Panc1 (cell line): ENCODE measurements around the gene FZD7. TPM values are rescaled to one million over a fixed set of nuclear protein-coding genes. Genes with fewer than 3 reads are reported as not detected.

Experiments used
- ATAC-seq: fragments of 200-7000 bp; cut with Tn5 transposase; 2 replicates; pipeline ENCODE4 v1.9.1; 2020; ENCODE audit warnings: mild to moderate bottlenecking, moderate library complexity
- BruUV-seq: library from RNA; stranded (reverse); fragments of 400-500 nt; replicated peaks from 2 replicates; lab custom pipeline; 2021; lab: Mats Ljungman, UMichigan
- CTCF ChIA-PET: fragments of 300-600 bp; sonication (Branson Sonifier 250); formaldehyde crosslinking; loops from one replicate; lab custom pipeline; 2022; ENCODE audit warnings: antibody characterized with exemption; lab: Charles Lee
- POLR2A ChIA-PET: fragments of 300-600 bp; sonication (Branson Sonifier 250); formaldehyde crosslinking; loops from one replicate; lab custom pipeline; 2022; ENCODE audit warnings: antibody characterized with exemption; lab: Charles Lee
- DNase-seq: peaks from one replicate; pipeline ENCODE4 v3.0.0-alpha.2; 2010; ENCODE audit warnings: low read depth, low spot score
- H3K27ac ChIP-seq: 2 replicates; pipeline ENCODE4 v1.5.1; 2011; ENCODE audit warnings: mild to moderate bottlenecking, low read length, inconsistent platforms
- H3K27me3 ChIP-seq: fragments of 200-500 bp; sonication (Bioruptor generic); 2 replicates; pipeline ENCODE4 v1.6.0; 2014; ENCODE audit warnings: low read length, inconsistent platforms; ENCODE audit not compliant: control insufficient read depth, insufficient read depth
- H3K36me3 ChIP-seq: fragments of 200-500 bp; sonication (Bioruptor generic); 2 replicates; pipeline ENCODE4 v1.5.1; 2014; ENCODE audit warnings: inconsistent platforms, mild to moderate bottlenecking, low read length, moderate library complexity; ENCODE audit not compliant: control insufficient read depth, insufficient read depth
- H3K4me1 ChIP-seq: 2 replicates; pipeline ENCODE4 v1.5.1; 2011; ENCODE audit warnings: inconsistent platforms, mild to moderate bottlenecking, low read length, moderate library complexity; ENCODE audit not compliant: control insufficient read depth, insufficient read depth
- H3K4me3 ChIP-seq, 2 experiments: 2 replicates each; pipeline ENCODE4 v1.5.1; 2011 to 2012; ENCODE audit warnings: low read depth in 2 of 2, low read length in 2 of 2, mild to moderate bottlenecking in 2 of 2, inconsistent platforms in 1 of 2, moderate library complexity in 1 of 2
- H3K9me3 ChIP-seq: fragments of 200-500 bp; sonication (Bioruptor generic); 2 replicates; pipeline ENCODE4 v1.5.1; 2014; ENCODE audit warnings: low read depth, mild to moderate bottlenecking, inconsistent platforms, low read length, moderate library complexity; ENCODE audit not compliant: control insufficient read depth, insufficient read depth
- CTCF ChIP-seq: fragments of 450-650 bp; IDR thresholded peaks from 2 replicates; pipeline ENCODE4 v1.5.1; 2017; ENCODE audit warnings: mild to moderate bottlenecking
- POLR2AphosphoS5 ChIP-seq: IDR thresholded peaks from 2 replicates; pipeline ENCODE4 v1.6.1; 2012; ENCODE audit warnings: mild to moderate bottlenecking, low read depth, low read length, moderate library complexity
- REST ChIP-seq, 2 experiments: IDR thresholded peaks; 2 replicates each; pipeline ENCODE4 v1.6.1; 2011 to 2012; ENCODE audit warnings: low read depth in 2 of 2, control low read depth in 1 of 2, low read length in 1 of 2, mild to moderate bottlenecking in 1 of 2, moderate library complexity in 1 of 2; ENCODE audit not compliant: insufficient read depth in 1 of 2
- SIN3A ChIP-seq: IDR thresholded peaks from 2 replicates; pipeline ENCODE4 v1.6.1; 2012; ENCODE audit warnings: low read depth, mild to moderate bottlenecking, low read length, moderate library complexity, borderline replicate concordance; ENCODE audit not compliant: insufficient read depth
- TCF7L2 ChIP-seq: IDR thresholded peaks from 2 replicates; pipeline ENCODE4 v1.6.1; 2011; ENCODE audit warnings: mild to moderate bottlenecking, low read depth, low read length, inconsistent platforms
- in situ Hi-C: cut with HindIII; loops from 2 replicates; pipeline ENCODE4 v1.10.0; 2016; ENCODE audit warnings: low sequenced_read_pairs, low pct_unique_long_range_greater_than_20kb
- intact Hi-C: fragments of 100-400 bp; cut with micrococcal nuclease; formaldehyde crosslinking; loops from one replicate; pipeline ENCODE4 v1.10.0; 2022; ENCODE audit not compliant: unreplicated experiment
- total RNA-seq: library from RNA; stranded (reverse); gene quantifications from one replicate; pipeline ENCODE4 v1.2.1, GENCODE V29; 2021; ENCODE audit not compliant: unreplicated experiment

Gene FZD7
- total RNA-seq, 1 experiment from 2014 or later: 38.1 TPM

GRCh38 chr2:202037086-202037485, 3.4 kb downstream of the FZD7 start:
- ChIA-PET CTCF (no interaction called here), POLR2A (no interaction called here)
- Histone ChIP-seq H3K27ac (peak overlapping the region; percentile 76), H3K27me3 (no peaks in the 10 kb centered on the region), H3K9me3 (no peaks in the 10 kb centered on the region), H3K36me3 (no peaks in the 10 kb centered on the region; the same call in 1 of the 2 replicates), H3K4me3 (peak overlapping the region; percentile 38 to 65), H3K4me1 (peaks cover 40% of the 10 kb centered on the region)
- no peak for ATAC-seq
- DNase-seq: no peak
- no peak for TF ChIP-seq TCF7L2
- intact Hi-C loops (loop anchor here (10.0 kb wide), 2 partner anchors 172 to 242 kb away; no protein-coding TSS in a partner anchor), in situ Hi-C loops (no loop called here)
- BruUV-seq: TSS peak; percentile 82

GRCh38 chr2:202038471-202039277, 5.0 kb downstream of the FZD7 start:
- peak; percentile 37; the same call in 1 of the 2 replicates for ATAC-seq
- peaks cover 40% of the 10 kb centered on the region for H3K4me1 ChIP-seq
- in situ Hi-C loops (no loop called here), intact Hi-C loops (loop anchor here (10.0 kb wide), 2 partner anchors 174 to 244 kb away; no protein-coding TSS in a partner anchor)
- peak overlapping the region; percentile 2 to 65 for H3K4me3 ChIP-seq
- ChIA-PET CTCF (no interaction called here), POLR2A (no interaction called here)
- DNase-seq: no peak
- no TSS peak for BruUV-seq
- H3K9me3 ChIP-seq: no peaks in the 10 kb centered on the region
- H3K27ac ChIP-seq: peak overlapping the region; percentile 76
- no peaks in the 10 kb centered on the region for H3K27me3 ChIP-seq
- TF ChIP-seq REST (IDR thresholded peaks at IDR 0.05; ENCODE audit: insufficient read depth in 1 of 2, low read depth in 2 of 2, low read length in 1 of 2) (no peak), POLR2AphosphoS5 (no peak), TCF7L2 (no peak)
- H3K36me3 ChIP-seq: no peaks in the 10 kb centered on the region

- H3K27me3 ChIP-seq: no peaks in the 10 kb centered on the region
Observed at GRCh38 chr2:202039278-202040078, 5.8 kb downstream of the FZD7 start.

More at GRCh38 chr2:202039278-202040078, 5.8 kb downstream of the FZD7 start:
- Histone ChIP-seq H3K9me3 (no peaks in the 10 kb centered on the region), H3K4me1 (peaks cover 40% of the 10 kb centered on the region), H3K4me3 (peak overlapping the region; percentile 2 to 65), H3K36me3 (no peaks in the 10 kb centered on the region), H3K27ac (peak overlapping the region; percentile 76)
- intact Hi-C loops (loop anchor here (10.0 kb wide), 2 partner anchors 175 to 245 kb away; no protein-coding TSS in a partner anchor), in situ Hi-C loops (no loop called here)
- ChIA-PET POLR2A (no interaction called here), CTCF (no interaction called here)
- ATAC-seq: no peak
- BruUV-seq: no TSS peak
- DNase-seq: no peak
- TF ChIP-seq SIN3A (no peak), REST (IDR thresholded peaks at IDR 0.05; ENCODE audit: insufficient read depth in 1 of 2, low read depth in 2 of 2, low read length in 1 of 2) (no peak), POLR2AphosphoS5 (no peak), CTCF (no peak), TCF7L2 (no peak)
